ENCODE results near the gene ARID5B.

Gene ARID5B

DNA sequence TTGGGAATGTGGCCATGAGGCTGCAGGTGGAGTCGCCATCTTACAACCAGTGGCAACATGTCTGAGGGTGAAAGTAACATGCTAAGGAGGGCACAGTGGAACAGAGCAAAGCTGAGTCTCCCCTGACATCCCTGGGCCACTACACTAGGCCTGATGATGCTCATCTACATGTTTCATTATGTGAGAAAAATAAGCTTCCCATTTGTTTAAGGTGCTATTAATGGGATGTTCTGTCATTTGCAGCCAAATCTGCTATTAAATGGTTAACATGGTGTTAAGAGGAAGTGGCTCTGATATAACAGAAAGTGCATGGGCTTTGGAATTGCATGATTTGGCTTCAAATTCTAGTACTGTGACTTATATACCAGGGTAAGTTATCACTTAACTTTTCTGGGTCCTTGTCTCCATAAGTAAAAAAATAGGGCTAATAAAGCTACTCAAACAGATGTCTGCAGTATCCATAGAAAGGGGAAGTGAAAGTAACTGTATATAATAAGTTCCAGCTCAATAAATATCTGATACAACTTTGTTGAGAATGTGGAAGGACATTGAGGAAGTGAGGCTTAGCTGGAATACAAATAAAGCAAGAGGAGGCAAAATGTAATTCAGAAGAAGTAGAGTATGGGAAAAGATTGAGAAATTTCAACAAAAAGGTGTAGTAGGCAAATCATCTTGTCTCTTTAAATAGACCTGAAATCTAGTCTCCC, 208.2 kb downstream of the ARID5B start:
- no peak overlapping the region for H3K27ac ChIP-seq
- no peak for DNase-seq (ENCODE audit: low spot score)
- TF ChIP-seq, protein P1, sequence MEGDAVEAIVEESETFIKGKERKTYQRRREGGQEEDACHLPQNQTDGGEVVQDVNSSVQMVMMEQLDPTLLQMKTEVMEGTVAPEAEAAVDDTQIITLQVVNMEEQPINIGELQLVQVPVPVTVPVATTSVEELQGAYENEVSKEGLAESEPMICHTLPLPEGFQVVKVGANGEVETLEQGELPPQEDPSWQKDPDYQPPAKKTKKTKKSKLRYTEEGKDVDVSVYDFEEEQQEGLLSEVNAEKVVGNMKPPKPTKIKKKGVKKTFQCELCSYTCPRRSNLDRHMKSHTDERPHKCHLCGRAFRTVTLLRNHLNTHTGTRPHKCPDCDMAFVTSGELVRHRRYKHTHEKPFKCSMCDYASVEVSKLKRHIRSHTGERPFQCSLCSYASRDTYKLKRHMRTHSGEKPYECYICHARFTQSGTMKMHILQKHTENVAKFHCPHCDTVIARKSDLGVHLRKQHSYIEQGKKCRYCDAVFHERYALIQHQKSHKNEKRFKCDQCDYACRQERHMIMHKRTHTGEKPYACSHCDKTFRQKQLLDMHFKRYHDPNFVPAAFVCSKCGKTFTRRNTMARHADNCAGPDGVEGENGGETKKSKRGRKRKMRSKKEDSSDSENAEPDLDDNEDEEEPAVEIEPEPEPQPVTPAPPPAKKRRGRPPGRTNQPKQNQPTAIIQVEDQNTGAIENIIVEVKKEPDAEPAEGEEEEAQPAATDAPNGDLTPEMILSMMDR (IDR thresholded peaks at IDR 0.05) = no peak

DNA sequence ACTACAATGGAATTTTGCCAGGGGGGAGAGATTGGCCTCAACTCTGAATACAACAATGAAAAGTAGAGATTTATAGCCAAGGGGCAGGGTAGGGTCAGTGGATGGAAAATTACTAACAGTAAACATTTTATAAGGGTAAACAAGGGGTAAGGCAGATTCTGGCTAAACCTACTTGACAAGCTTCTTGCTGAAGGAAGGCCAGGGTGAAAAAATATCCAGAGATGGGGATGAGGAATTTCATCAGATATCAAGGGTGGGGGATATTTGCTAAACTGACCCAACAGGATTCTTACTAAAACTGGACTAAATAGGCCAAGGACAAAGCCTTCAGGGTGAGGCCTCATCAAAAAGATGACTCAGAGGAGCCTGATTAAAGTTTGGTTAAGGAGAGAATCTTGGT, 210.8 kb downstream of the ARID5B start:
- TF ChIP-seq, protein P1 (IDR thresholded peaks at IDR 0.05) = no peak
- Histone ChIP-seq H3K4me3 (no peak overlapping the region), H3K27ac (no peak overlapping the region)
- no peak for DNase-seq (ENCODE audit: low spot score)

More for the DNA sequence above, 208.2 kb downstream of the ARID5B start:
- H3K4me3 ChIP-seq = no peak overlapping the region

DNA sequence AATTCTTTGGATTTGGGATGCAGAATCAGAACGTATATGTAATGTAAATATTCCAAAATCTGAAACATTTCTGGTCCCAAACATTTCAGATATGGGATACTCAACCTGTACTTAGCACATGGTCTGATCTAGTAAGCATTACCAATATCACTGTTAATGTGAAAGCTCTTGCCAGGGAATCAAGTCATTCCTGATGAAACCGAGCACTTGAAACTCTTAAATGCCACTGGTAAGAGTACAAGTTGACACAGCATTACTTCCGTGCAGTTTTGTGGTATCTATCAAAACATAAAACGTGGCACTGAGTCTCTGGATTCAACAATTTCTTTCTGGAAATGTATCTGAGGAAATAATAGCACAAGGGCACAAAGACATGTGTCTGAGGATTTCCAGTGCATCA, 211.5 kb downstream of the ARID5B start:
- no peak for DNase-seq (ENCODE audit: low spot score)
- TF ChIP-seq, protein P1 (IDR thresholded peaks at IDR 0.05) = no peak
- Histone ChIP-seq H3K27ac (no peak overlapping the region), H3K4me3 (no peak overlapping the region)

DNA sequence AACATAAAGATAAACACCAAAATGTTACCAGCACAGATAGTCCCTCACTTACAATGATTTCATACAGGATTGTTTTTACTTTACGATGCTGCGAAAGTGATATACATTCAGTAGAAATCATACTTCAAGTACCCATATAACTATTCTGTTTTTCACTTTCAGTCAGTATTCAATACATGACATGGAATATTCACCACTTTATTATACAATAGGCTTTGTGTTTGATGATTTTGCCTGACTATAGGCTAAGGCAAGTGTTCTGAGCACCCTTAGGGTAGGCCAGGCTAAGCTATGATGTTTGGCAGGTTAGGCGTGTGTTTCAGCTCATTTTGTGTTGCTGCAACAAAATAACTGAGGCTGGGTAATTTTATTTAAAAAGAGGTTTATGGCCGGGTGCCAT, 212.2 kb downstream of the ARID5B start:
- H3K27ac ChIP-seq = no peak overlapping the region
- no peak for DNase-seq (ENCODE audit: low spot score)

DNA sequence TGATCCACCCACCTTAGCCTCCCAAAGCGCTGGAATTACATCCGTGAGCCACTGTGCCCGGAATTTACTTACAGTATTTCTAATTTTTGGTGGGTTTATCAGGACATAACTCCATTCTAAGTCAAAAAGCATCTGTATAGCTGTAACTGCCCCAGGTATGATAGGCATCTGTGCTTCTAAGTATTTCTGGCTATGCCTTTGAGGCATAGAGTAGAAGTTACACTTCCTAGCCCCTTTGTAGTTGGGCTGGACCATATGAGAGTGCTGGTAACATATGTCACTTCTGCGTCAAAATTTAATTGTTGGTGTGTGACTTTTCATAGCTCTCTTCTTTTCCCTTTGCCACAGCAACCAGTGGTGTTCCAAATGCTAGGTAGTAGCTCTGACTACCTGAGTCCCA, 213.8 kb downstream of the ARID5B start:
- TF ChIP-seq, protein P1 (IDR thresholded peaks at IDR 0.05) = no peak
- no peak overlapping the region for H3K4me3 ChIP-seq
- no peak overlapping the region for H3K27ac ChIP-seq
- DNase-seq (ENCODE audit: low spot score) = no peak

More for the DNA sequence above, 212.2 kb downstream of the ARID5B start:
- TF ChIP-seq, protein P1 (IDR thresholded peaks at IDR 0.05) = no peak
- H3K4me3 ChIP-seq = no peak overlapping the region

DNA sequence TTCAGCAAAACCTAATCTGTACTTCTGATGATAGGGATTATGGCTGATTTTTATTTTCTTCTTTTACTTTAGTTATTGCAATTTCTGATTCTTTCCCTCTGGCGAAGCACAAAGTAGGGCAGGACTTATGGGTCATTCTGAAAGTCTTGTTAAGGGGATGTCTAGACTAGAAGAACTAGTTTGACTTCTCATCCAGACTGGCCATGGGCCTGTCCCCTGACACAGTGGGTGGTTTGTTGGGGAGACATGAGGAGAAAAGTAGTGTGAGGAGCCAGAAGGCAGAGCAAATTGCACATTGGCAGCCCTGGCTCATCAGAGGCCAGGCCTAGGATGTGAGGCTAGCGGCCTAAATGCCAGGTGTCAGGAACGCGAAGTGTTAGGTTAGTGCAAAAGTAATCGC, 214.3 kb downstream of the ARID5B start:
- TF ChIP-seq, protein P1 (IDR thresholded peaks at IDR 0.05) = no peak
- H3K27ac ChIP-seq = no peak overlapping the region
- H3K4me3 ChIP-seq = no peak overlapping the region
- DNase-seq (ENCODE audit: low spot score) = no peak

DNA sequence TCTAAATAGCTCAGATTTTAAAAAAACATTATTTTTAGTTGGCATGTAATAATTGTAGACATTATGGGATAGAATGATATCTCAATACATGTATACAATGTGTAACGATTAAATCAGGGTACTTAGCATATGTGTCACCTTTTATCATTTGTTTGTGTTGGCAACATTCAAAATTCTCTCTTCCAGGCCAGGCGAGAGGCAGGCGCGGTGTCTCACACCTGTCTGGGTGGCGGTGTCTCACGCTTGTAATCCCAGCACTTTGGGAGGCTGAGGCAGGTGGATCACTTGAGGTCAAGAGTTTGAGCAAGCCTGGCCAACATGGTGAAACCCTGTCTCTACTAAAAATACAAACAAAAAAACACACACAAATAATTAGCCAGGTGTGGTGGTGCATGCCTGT, 215.4 kb downstream of the ARID5B start:
- TF ChIP-seq, protein P1 (IDR thresholded peaks at IDR 0.05) = no peak
- Histone ChIP-seq H3K27ac (no peak overlapping the region), H3K4me3 (no peak overlapping the region)
- no peak for DNase-seq (ENCODE audit: low spot score)
